Tibial nerve (tissue), 4 donors: Measurements from ENCODE around the gene LPCAT3. TPM values are rescaled to one million over a fixed set of nuclear protein-coding genes. Genes with fewer than 3 reads are reported as not detected.

Source experiments
- DNase-seq, 2 donors: peaks; one replicate each; pipeline ENCODE4 v3.0.0-alpha.2; 2019; ENCODE audit warnings: low spot score in 2 of 2
- H3K27ac ChIP-seq, 4 donors: fragments of 200-600 bp; sonication (generic) in 3 of 4; one replicate each; pipeline ENCODE4 v1.5.1; 2017 to 2019; ENCODE audit warnings: mild to moderate bottlenecking in 1 of 4
- H3K27me3 ChIP-seq, 2 donors: fragments of 200-600 bp; sonication (generic) in 1 of 2; one replicate each; pipeline versions ENCODE4 v1.5.1 to v1.6.0; 2017 to 2019
- H3K36me3 ChIP-seq, 3 donors: fragments of 200-600 bp; sonication (generic); one replicate each; pipeline ENCODE4 v1.5.1; 2018 to 2019
- H3K4me1 ChIP-seq, 4 donors: fragments of 200-600 bp; sonication (generic) in 3 of 4; one replicate each; pipeline ENCODE4 v1.5.1; 2017 to 2019
- H3K4me3 ChIP-seq, 4 donors: fragments of 200-600 bp; sonication (generic) in 3 of 4; one replicate each; pipeline ENCODE4 v1.5.1; 2017 to 2019; ENCODE audit warnings: mild to moderate bottlenecking in 1 of 4, moderate library complexity in 1 of 4
- H3K9me3 ChIP-seq, 4 donors: fragments of 200-600 bp; sonication (generic) in 3 of 4; one replicate each; pipeline ENCODE4 v1.5.1; 2017 to 2019
- EP300 ChIP-seq, 2 donors: sonication (generic); formaldehyde crosslinking; IDR thresholded peaks; one replicate each; pipeline ENCODE4 v1.6.1; 2017; ENCODE audit warnings: antibody characterized with exemption in 2 of 2, mild to moderate bottlenecking in 1 of 2
- POLR2A ChIP-seq, 2 donors: fragments of 450-650 bp; IDR thresholded peaks; one replicate each; pipeline ENCODE4 v1.6.1; 2017; ENCODE audit warnings: antibody characterized with exemption in 2 of 2, mild to moderate bottlenecking in 2 of 2, moderate library complexity in 2 of 2
- WGBS, 2 donors: methylation state at CpG; one replicate each; pipeline ENCODE4 v1.1.5; 2018; 5-methylcytosine and 5-hydroxymethylcytosine counted together
- total RNA-seq, 4 donors: library from RNA; depleted of rRNA; stranded (reverse); fragments of >200 nt; gene quantifications; one replicate each; pipeline ENCODE4 v1.1.0, GENCODE V29; 2016
- TF ChIP-seq, protein P1 (sequence below), 5 experiments: fragments of 200-600 bp in 3 of 5; fragments of 450-650 bp in 2 of 5; sonication (generic) in 3 of 5; IDR thresholded peaks; one replicate each; pipeline ENCODE4 v1.5.1; 2016 to 2019; ENCODE audit warnings: antibody characterized with exemption in 5 of 5, mild to moderate bottlenecking in 3 of 5, moderate library complexity in 2 of 5

The LPCAT3 gene
- total RNA-seq, 4 donors from 2014 or later = 19.7 to 29.7 (median 23.8) TPM

DNA sequence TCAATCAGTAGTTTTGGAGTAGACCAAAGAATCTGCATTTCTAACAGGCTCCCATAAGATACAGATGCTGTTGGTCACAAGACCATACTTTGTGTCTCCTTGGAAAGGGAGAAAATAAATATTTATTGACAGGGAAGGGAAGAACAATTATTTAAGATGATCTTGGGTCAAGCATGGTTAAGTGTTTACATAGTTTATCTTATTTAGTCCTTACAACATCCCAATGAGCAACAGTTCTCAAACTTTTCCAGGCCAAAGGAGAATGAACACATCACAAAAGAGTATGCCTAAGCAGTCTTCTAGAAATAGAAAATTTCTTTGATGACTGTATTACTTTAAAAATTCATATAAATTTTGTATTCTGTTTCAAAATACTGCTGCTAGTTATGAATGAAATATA is 8.8 kb downstream of the LPCAT3 start:
- Histone ChIP-seq H3K27ac (no peak overlapping the region), H3K9me3 (no peaks in the 10 kb centered on the region), H3K4me1 (no peaks in the 10 kb centered on the region), H3K27me3 (no peaks in the 10 kb centered on the region), H3K4me3 (no peak overlapping the region), H3K36me3 (peaks cover 0 to 55% (median 0%) of the 10 kb centered on the region in 3 donors)
- no peak for TF ChIP-seq POLR2A (IDR thresholded peaks at IDR 0.05)
- TF ChIP-seq, protein P1, sequence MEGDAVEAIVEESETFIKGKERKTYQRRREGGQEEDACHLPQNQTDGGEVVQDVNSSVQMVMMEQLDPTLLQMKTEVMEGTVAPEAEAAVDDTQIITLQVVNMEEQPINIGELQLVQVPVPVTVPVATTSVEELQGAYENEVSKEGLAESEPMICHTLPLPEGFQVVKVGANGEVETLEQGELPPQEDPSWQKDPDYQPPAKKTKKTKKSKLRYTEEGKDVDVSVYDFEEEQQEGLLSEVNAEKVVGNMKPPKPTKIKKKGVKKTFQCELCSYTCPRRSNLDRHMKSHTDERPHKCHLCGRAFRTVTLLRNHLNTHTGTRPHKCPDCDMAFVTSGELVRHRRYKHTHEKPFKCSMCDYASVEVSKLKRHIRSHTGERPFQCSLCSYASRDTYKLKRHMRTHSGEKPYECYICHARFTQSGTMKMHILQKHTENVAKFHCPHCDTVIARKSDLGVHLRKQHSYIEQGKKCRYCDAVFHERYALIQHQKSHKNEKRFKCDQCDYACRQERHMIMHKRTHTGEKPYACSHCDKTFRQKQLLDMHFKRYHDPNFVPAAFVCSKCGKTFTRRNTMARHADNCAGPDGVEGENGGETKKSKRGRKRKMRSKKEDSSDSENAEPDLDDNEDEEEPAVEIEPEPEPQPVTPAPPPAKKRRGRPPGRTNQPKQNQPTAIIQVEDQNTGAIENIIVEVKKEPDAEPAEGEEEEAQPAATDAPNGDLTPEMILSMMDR (IDR thresholded peaks at IDR 0.05) = no peak
- no peak for TF ChIP-seq EP300 (IDR thresholded peaks at IDR 0.05)
- no peak for DNase-seq

DNA sequence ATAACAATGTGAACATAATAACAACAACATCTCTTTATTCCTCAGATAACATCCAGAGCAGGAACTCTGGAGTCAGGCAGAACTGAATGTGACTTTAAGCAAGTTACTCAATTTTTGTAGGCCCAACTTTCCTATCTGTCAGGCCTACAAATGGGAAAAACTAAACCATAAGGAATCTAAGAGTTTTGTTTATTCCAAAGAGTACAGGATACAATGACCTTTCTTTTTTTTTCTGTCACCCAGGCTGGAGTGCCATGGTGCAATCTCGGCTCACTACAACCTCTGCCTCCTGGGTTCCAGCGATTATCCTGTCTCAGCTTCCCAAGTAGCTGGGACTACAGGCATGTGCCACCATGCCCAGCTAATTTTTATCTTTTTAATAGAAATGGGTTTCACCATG is 9.4 kb downstream of the LPCAT3 start:
- Histone ChIP-seq H3K9me3 (no peaks in the 10 kb centered on the region), H3K4me3 (no peak overlapping the region), H3K4me1 (no peaks in the 10 kb centered on the region), H3K36me3 (peaks cover 0 to 49% (median 0%) of the 10 kb centered on the region in 3 donors), H3K27ac (no peak overlapping the region), H3K27me3 (no peaks in the 10 kb centered on the region)
- WGBS, 2 donors = 93 to 98% methylated on average over 2 of the region's 2 CpGs
- TF ChIP-seq, protein P1 (IDR thresholded peaks at IDR 0.05) = no peak
- TF ChIP-seq EP300 (IDR thresholded peaks at IDR 0.05) (no peak), POLR2A (IDR thresholded peaks at IDR 0.05) (no peak)
- no peak for DNase-seq

DNA sequence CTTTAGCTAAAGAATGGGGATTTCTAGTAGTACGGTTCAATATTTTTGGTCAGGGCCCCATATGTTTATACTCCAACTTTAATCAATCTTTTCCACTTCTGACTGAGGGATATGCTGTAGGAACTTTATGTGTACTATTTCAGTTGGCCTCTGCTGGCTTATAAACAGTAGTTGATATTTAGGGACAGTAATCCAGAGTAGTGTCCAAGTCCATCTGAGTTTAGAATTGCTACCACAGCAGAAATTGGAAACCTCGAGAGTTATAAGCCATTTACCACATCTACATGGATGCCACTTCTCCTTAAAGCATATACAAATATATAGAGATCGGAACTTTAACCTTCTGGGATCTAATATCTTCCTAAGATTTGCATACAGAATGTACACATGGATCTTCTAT is 11.6 kb downstream of the LPCAT3 start:
- no peak for TF ChIP-seq EP300 (IDR thresholded peaks at IDR 0.05)
- TF ChIP-seq, protein P1 (IDR thresholded peaks at IDR 0.05) = no peak
- TF ChIP-seq POLR2A (IDR thresholded peaks at IDR 0.05) = no peak
- Histone ChIP-seq H3K4me3 (no peak overlapping the region), H3K36me3 (peaks cover 0 to 31% (median 0%) of the 10 kb centered on the region in 3 donors), H3K9me3 (no peaks in the 10 kb centered on the region), H3K27ac (no peak overlapping the region), H3K4me1 (no peaks in the 10 kb centered on the region), H3K27me3 (no peaks in the 10 kb centered on the region)
- 93 to 94% methylated on average over 3 of the region's 3 CpGs for WGBS, 2 donors
- no peak for DNase-seq

DNA sequence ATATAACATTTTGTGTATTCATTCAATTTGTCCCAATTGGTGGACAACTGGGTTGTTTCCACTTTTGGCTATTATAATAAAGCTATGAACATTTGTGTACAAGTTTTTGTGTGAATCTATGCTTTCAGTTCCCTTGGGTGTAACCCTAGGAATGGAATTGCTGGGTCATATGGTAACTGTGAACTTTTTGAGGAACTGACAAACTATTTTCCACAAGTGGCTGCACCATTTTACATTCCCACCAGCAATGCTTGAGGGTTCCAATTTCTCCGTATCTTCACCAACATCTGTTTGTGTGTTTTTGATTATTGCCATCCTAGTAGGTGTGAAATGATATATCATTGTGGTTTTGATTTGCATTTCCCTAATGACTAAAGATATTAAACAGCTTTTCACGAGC is 13.0 kb downstream of the LPCAT3 start:
- no peak for DNase-seq
- H3K27ac ChIP-seq = no peak overlapping the region
- WGBS, 2 donors = 65 to 67% methylated on average over 2 of the region's 2 CpGs
- H3K4me3 ChIP-seq = no peak overlapping the region
- TF ChIP-seq, protein P1 (IDR thresholded peaks at IDR 0.05) = no peak
- TF ChIP-seq EP300 (IDR thresholded peaks at IDR 0.05) (no peak), POLR2A (IDR thresholded peaks at IDR 0.05) (no peak)
- H3K9me3 ChIP-seq = no peaks in the 10 kb centered on the region
- H3K4me1 ChIP-seq = no peaks in the 10 kb centered on the region
- H3K27me3 ChIP-seq = no peaks in the 10 kb centered on the region
- H3K36me3 ChIP-seq = peaks cover 0 to 29% (median 0%) of the 10 kb centered on the region in 3 donors

DNA sequence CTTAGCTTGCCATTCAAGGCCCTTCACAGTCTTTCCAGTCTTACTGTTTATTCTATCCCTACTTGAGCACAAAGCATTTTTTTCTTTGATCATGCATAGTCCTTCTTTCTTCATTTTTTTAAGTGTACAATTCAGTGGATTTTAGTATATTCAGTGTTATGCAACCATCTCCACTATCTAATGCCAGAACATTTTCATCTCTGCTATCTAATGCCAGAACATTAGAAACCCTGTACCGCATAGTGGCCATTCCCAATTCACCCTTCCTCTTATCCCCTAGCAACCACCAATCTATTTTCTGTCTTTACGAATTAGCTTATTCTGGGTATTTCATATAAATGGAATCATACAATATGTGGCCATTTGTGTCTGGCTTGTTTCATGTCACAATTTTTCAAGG is 13.4 kb downstream of the LPCAT3 start:
- Histone ChIP-seq H3K4me1 (no peaks in the 10 kb centered on the region), H3K9me3 (no peaks in the 10 kb centered on the region), H3K4me3 (no peak overlapping the region), H3K27me3 (no peaks in the 10 kb centered on the region), H3K36me3 (peaks cover 0 to 29% (median 0%) of the 10 kb centered on the region in 3 donors), H3K27ac (no peak overlapping the region)
- TF ChIP-seq EP300 (IDR thresholded peaks at IDR 0.05) (no peak), POLR2A (IDR thresholded peaks at IDR 0.05) (no peak)
- TF ChIP-seq, protein P1 (IDR thresholded peaks at IDR 0.05) = no peak
- WGBS, 2 donors = 67 to 74% methylated on average over 2 of the region's 2 CpGs
- no peak for DNase-seq
